H1 (cell line): Measurements from ENCODE around the gene MFGE8. TPM values are rescaled to one million over a fixed set of nuclear protein-coding genes. Genes with fewer than 3 reads are reported as not detected.

Experiments used
- CTCF ChIA-PET: fragments of 300-600 bp; sonication (Branson Sonifier 250); formaldehyde crosslinking; loops from one replicate; lab custom pipeline; 2021; ENCODE audit not compliant: partially characterized antibody; lab: Charles Lee
- POLR2A ChIA-PET: fragments of 300-600 bp; sonication (Branson Sonifier 250); formaldehyde crosslinking; loops from one replicate; lab custom pipeline; 2021; ENCODE audit warnings: inconsistent platforms; ENCODE audit not compliant: partially characterized antibody; lab: Charles Lee
- DNase-seq, 2 experiments: peaks; one replicate each; pipeline versions ENCODE4 v3.0.0 to v3.0.0-alpha.2; 2010 to 2022; ENCODE audit warnings: low spot score in 2 of 2, low read depth in 1 of 2, mixed read lengths in 1 of 2
- FAIRE-seq: peaks from 2 replicates; lab custom pipeline; 2011; peaks lifted over from hg19 to GRCh38; lab: Jason Lieb, UNC
- H2AFZ ChIP-seq: 2 replicates; pipeline ENCODE4 v1.8.1; 2012; ENCODE audit warnings: low read length, inconsistent platforms
- H2AK5ac ChIP-seq: 2 replicates; pipeline ENCODE4 v1.6.1; 2013; ENCODE audit warnings: low read depth, low read length
- H2BK120ac ChIP-seq: replicated peaks from 2 replicates; pipeline ENCODE3; 2013; ENCODE audit warnings: low read depth, low read length, inconsistent platforms
- H2BK12ac ChIP-seq: 2 replicates; pipeline ENCODE4 v1.6.1; 2013; ENCODE audit warnings: low read depth, low read length
- H2BK15ac ChIP-seq: 2 replicates; pipeline ENCODE4 v1.6.1; 2013; ENCODE audit warnings: low read length
- H2BK20ac ChIP-seq: 2 replicates; pipeline ENCODE4 v1.6.1; 2013; ENCODE audit warnings: low read length
- H2BK5ac ChIP-seq: 2 replicates; pipeline ENCODE4 v1.6.1; 2013; ENCODE audit warnings: low read depth, low read length
- H3K14ac ChIP-seq: 2 replicates; pipeline ENCODE4 v1.6.1; 2013; ENCODE audit warnings: inconsistent platforms; ENCODE audit not compliant: insufficient read length
- H3K18ac ChIP-seq: 2 replicates; pipeline ENCODE4 v1.6.1; 2013; ENCODE audit warnings: low read length; ENCODE audit errors: extremely low read depth
- H3K23ac ChIP-seq: 2 replicates; pipeline ENCODE4 v1.6.1; 2013; ENCODE audit warnings: inconsistent platforms; ENCODE audit not compliant: insufficient read length
- H3K23me2 ChIP-seq: 2 replicates; pipeline ENCODE4 v1.6.1; 2013; ENCODE audit warnings: low read depth, low read length
- H3K27ac ChIP-seq: 2 replicates; pipeline ENCODE4 v1.6.1; 2011; ENCODE audit warnings: low read depth, low read length, inconsistent platforms
- H3K27me3 ChIP-seq, 4 experiments: replicated peaks in 1 of 4; 1 replicate in 1 of 4; 2 replicates in 3 of 4; pipeline versions ENCODE4 v1.6.1 to v1.8.1; 2011 to 2013; ENCODE audit warnings: low read length in 3 of 4, mild to moderate bottlenecking in 3 of 4, inconsistent platforms in 2 of 4, mixed read lengths in 2 of 4, moderate library complexity in 1 of 4; ENCODE audit not compliant: control insufficient read depth in 3 of 4, insufficient read depth in 3 of 4; ENCODE audit errors: extremely low read depth in 1 of 4
- H3K36me3 ChIP-seq, 4 experiments: 2 replicates each; pipeline versions ENCODE4 v1.6.1 to v1.8.1; 2011 to 2013; ENCODE audit warnings: mild to moderate bottlenecking in 4 of 4, low read length in 3 of 4, moderate library complexity in 2 of 4, control low read depth in 1 of 4, inconsistent platforms in 1 of 4; ENCODE audit not compliant: insufficient read depth in 4 of 4, control insufficient read depth in 2 of 4
- H3K4ac ChIP-seq: replicated peaks from 2 replicates; pipeline ENCODE3; 2013; ENCODE audit warnings: low read length, low read depth, mixed read lengths, inconsistent platforms; ENCODE audit not compliant: insufficient read length
- H3K4me1 ChIP-seq, 4 experiments: replicated peaks in 1 of 4; 1 replicate in 1 of 4; 2 replicates in 3 of 4; pipeline versions ENCODE4 v1.6.1 to v1.8.1; 2011 to 2013; ENCODE audit warnings: low read length in 3 of 4, inconsistent platforms in 2 of 4, mixed read lengths in 1 of 4; ENCODE audit not compliant: insufficient read depth in 4 of 4, control insufficient read depth in 3 of 4
- H3K4me2 ChIP-seq, 2 experiments: 2 replicates each; pipeline versions ENCODE4 v1.6.1 to v1.8.1; 2011 to 2013; ENCODE audit warnings: low read depth in 2 of 2, low read length in 2 of 2, control low read depth in 1 of 2, inconsistent platforms in 1 of 2, mild to moderate bottlenecking in 1 of 2; ENCODE audit not compliant: insufficient read depth in 1 of 2
- H3K4me3 ChIP-seq, 4 experiments: fragments of 200-600, 300-600 bp in 1 of 4; sonication (generic), shearing (Covaris generic), sonication (Bioruptor Twin) in 1 of 4; 2 replicates each; pipeline versions ENCODE4 v1.5.1 to v1.8.1; 2011 to 2016; ENCODE audit warnings: low read length in 4 of 4, low read depth in 3 of 4, control low read depth in 2 of 4, inconsistent platforms in 2 of 4, mild to moderate bottlenecking in 2 of 4, mixed read lengths in 1 of 4, moderate library complexity in 1 of 4; ENCODE audit not compliant: insufficient read depth in 2 of 4; ENCODE audit errors: extremely low read depth in 1 of 4
- H3K56ac ChIP-seq: replicated peaks from 2 replicates; pipeline ENCODE3; 2013; ENCODE audit warnings: low read depth, mild to moderate bottlenecking, mixed read lengths, low read length, inconsistent platforms; ENCODE audit not compliant: insufficient read length
- H3K79me1 ChIP-seq: 2 replicates; pipeline ENCODE4 v1.6.1; 2013; ENCODE audit warnings: low read depth, low read length, control low read depth
- H3K79me2 ChIP-seq, 2 experiments: 2 replicates each; pipeline versions ENCODE4 v1.6.1 to v1.8.1; 2012 to 2013; ENCODE audit warnings: low read length in 2 of 2, mild to moderate bottlenecking in 2 of 2, inconsistent platforms in 1 of 2; ENCODE audit not compliant: insufficient read depth in 2 of 2, control insufficient read depth in 1 of 2
- H3K9ac ChIP-seq, 4 experiments: replicated peaks in 1 of 4; 1 replicate in 1 of 4; 2 replicates in 3 of 4; pipeline versions ENCODE4 v1.6.1 to v1.8.1; 2011 to 2013; ENCODE audit warnings: low read depth in 3 of 4, low read length in 3 of 4, control low read depth in 2 of 4, mild to moderate bottlenecking in 2 of 4, moderate library complexity in 2 of 4, inconsistent platforms in 1 of 4; ENCODE audit errors: extremely low read depth in 1 of 4
- H3K9me3 ChIP-seq, 2 experiments: 2 replicates each; pipeline versions ENCODE4 v1.6.1 to v1.8.1; 2012 to 2013; ENCODE audit warnings: mild to moderate bottlenecking in 2 of 2, moderate library complexity in 2 of 2, control low read depth in 1 of 2, inconsistent platforms in 1 of 2, low read depth in 1 of 2, low read length in 1 of 2, mixed read lengths in 1 of 2; ENCODE audit not compliant: insufficient read depth in 2 of 2
- H4K20me1 ChIP-seq, 2 experiments: replicated peaks in 1 of 2; 2 replicates each; pipeline versions ENCODE3 to v1.8.1; 2011 to 2013; ENCODE audit warnings: inconsistent platforms in 2 of 2, low read length in 2 of 2, mild to moderate bottlenecking in 1 of 2; ENCODE audit not compliant: insufficient read depth in 2 of 2, control insufficient read depth in 1 of 2
- H4K5ac ChIP-seq: 2 replicates; pipeline ENCODE4 v1.6.1; 2013; ENCODE audit warnings: low read length, low read depth, mixed read lengths, inconsistent platforms; ENCODE audit not compliant: insufficient read length
- H4K8ac ChIP-seq: 2 replicates; pipeline ENCODE4 v1.8.0; 2013; ENCODE audit warnings: mild to moderate bottlenecking, moderate library complexity, low read length, inconsistent platforms; ENCODE audit not compliant: insufficient read depth; ENCODE audit errors: extremely low read depth
- H4K91ac ChIP-seq: replicated peaks from 2 replicates; pipeline ENCODE3; 2013; ENCODE audit warnings: low read length, mixed read lengths, inconsistent platforms; ENCODE audit not compliant: insufficient read length
- NANOG ChIP-seq: IDR thresholded peaks from 2 replicates; pipeline ENCODE4 v1.6.1; 2011; ENCODE audit warnings: low read length, low read depth, mild to moderate bottlenecking, inconsistent platforms; ENCODE audit not compliant: insufficient read depth, poor library complexity, severe bottlenecking
- POLR2AphosphoS5 ChIP-seq: IDR thresholded peaks from 2 replicates; pipeline ENCODE4 v1.6.1; 2011; ENCODE audit warnings: low read depth, low read length
- WGBS, 2 experiments: shearing (Covaris generic) in 1 of 2; methylation state at CpG; one replicate each; pipeline versions ENCODE4 v1.1.6 to v1.1.7; 2013 to 2015; ENCODE audit warnings: low lambda C conversion rate in 2 of 2, mixed read lengths in 2 of 2, inconsistent platforms in 1 of 2, low coverage in 1 of 2, missing lambda C conversion rate in 1 of 2; ENCODE audit not compliant: insufficient replicate concordance in 2 of 2, insufficient coverage in 1 of 2, insufficient read length in 1 of 2; ENCODE audit errors: extremely low coverage in 1 of 2, missing lambda C conversion rate in 1 of 2; 5-methylcytosine and 5-hydroxymethylcytosine counted together
- polyA plus RNA-seq, 7 experiments: library from polyadenylated mRNA; depleted of rRNA in 3 of 7; stranded (reverse) in 5 of 7; unstranded in 2 of 7; fragments of >200 nt in 5 of 7; fragments of 200-250 nt in 2 of 7; gene quantifications; 1 replicate in 5 of 7; 2 replicates in 1 of 7; 4 replicates in 1 of 7; pipeline versions ENCODE4 v1.2.1 to v1.2.3, GENCODE V29; 2011 to 2013; ENCODE audit warnings: missing spikeins in 2 of 7, mixed read lengths in 2 of 7
- total RNA-seq: library from RNA; stranded (reverse); fragmentation: NEBNext Ultra II Directional; extraction: Animal tissue kit (Norgen Biotek cat#: 25700); gene quantifications from 2 replicates; pipeline ENCODE4 v1.2.1, GENCODE V29; 2021

The MFGE8 gene
- total and polyA plus RNA-seq, 2 of the 8 experiments (the other 6 are each of a cell fraction or from before 2014, with no cell fraction given) = 1,237 to 2,117 TPM

- Histone ChIP-seq H2BK12ac (no peak overlapping the region), H3K27ac (no peak overlapping the region; the same call in 1 of the 2 replicates), H4K5ac (no peak overlapping the region), H3K56ac (no peak overlapping the region), H3K27me3 (no peaks in the 10 kb centered on the region), H4K8ac (no peak overlapping the region), H3K9ac (no peak overlapping the region), H2AFZ (no peak overlapping the region), H3K23ac (no peak overlapping the region), H3K79me2 (peaks cover 0 to 20% of the 10 kb centered on the region in 2 experiments; a peak in 1 of 4 replicates), H3K79me1 (peaks cover 10% of the 10 kb centered on the region), H2AK5ac (no peak overlapping the region; the same call in 1 of the 2 replicates), H3K14ac (no peak overlapping the region), H3K4me1 (peaks cover 0 to 39% (median 22%) of the 10 kb centered on the region in 4 experiments; a peak in 6 of 7 replicates), H2BK5ac (no peak overlapping the region), H3K23me2 (peaks cover 14% of the 10 kb centered on the region; the same call in 1 of the 2 replicates), H4K20me1 (peaks cover 13 to 34% of the 10 kb centered on the region in 2 experiments), H3K9me3 (no peaks in the 10 kb centered on the region; a peak in 1 of 4 replicates), H3K4ac (no peak overlapping the region), H4K91ac (no peak overlapping the region), H3K18ac (no peak overlapping the region; the same call in 1 of the 2 replicates), H2BK15ac (no peak overlapping the region), H2BK20ac (no peak overlapping the region), H3K4me2 (no peak overlapping the region), H3K4me3 (no peak overlapping the region), H3K36me3 (peaks cover 28 to 60% (median 43%) of the 10 kb centered on the region in 4 experiments), H2BK120ac (no peak overlapping the region)
- TF ChIP-seq POLR2AphosphoS5 = peak; percentile 63
- TF ChIP-seq NANOG = no peak
- DNase-seq (peak in 1 of 2 experiments; percentile 58), FAIRE-seq (no peak)
- ChIA-PET POLR2A (interaction anchor here (0.8 to 27.2 kb wide), 18 partner anchors 10 to 234 kb away, joined by 3 to 607 read pairs (median 5); partner anchors contain the start of genes ABHD2 and MFGE8), CTCF (interaction anchor here (1.0 to 10.2 kb wide), 4 partner anchors 13 to 230 kb away, joined by 3 to 95 read pairs (median 4); no protein-coding TSS in a partner anchor)
- WGBS, 2 experiments = 81% methylated on average over 13 of the region's 15 CpGs; no CpG with 5 or more reads in 1 of the 2 experiments
Measured at GRCh38 chr15:88898736-88899135, 14.4 kb downstream of the MFGE8 start.
